ENCODE results near the gene TBL1XR1.
A peak's percentile ranks its signal among the peaks of the same experiment; 100 is the strongest.

Gene TBL1XR1

DNA sequence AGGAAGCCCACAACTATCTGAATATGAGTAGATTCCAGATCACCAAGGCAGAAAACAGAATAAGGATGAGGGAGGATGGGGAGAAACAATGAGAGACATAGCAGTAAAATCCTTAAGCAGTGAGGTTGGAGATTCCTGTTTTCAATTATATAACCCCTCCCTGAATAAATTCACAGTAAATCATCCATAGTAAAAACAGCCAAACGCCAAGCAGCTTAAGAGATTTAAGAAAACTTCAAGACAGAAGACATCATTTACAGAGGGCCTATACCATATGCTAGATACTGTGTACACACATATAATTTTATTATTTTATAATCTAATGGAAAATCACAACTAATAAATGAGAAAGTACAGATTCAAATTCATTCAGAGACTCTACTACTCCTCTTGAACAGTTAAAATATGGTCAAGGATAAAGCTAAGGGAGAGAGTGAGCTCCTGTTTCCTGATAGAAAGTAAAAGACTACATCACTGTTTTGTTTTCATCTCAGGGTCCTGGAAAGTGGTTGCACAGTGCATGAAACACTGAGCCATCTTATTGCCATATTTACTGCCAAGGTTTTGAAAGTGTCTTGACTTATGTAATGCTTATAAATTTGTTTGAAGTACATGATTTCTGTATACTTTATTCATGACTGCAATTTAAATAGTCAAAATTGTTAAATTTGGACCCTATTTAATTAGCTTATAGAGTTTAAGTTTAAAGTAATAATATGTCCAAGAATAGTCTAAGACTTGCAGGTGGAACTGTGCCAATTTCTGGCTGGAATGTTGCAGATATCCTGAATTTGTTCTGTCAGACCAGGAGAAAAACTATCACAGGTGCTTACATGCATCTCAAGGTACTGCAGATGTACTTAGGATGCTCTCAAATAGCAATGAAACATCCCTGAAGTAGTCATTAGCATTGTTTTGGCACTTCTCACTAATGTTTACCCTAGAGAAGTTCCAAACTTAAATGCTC is 141.4 kb downstream of the TBL1XR1 start:
- no peak for DNase-seq (ENCODE audit: low read depth)
- TF ChIP-seq, protein P1, sequence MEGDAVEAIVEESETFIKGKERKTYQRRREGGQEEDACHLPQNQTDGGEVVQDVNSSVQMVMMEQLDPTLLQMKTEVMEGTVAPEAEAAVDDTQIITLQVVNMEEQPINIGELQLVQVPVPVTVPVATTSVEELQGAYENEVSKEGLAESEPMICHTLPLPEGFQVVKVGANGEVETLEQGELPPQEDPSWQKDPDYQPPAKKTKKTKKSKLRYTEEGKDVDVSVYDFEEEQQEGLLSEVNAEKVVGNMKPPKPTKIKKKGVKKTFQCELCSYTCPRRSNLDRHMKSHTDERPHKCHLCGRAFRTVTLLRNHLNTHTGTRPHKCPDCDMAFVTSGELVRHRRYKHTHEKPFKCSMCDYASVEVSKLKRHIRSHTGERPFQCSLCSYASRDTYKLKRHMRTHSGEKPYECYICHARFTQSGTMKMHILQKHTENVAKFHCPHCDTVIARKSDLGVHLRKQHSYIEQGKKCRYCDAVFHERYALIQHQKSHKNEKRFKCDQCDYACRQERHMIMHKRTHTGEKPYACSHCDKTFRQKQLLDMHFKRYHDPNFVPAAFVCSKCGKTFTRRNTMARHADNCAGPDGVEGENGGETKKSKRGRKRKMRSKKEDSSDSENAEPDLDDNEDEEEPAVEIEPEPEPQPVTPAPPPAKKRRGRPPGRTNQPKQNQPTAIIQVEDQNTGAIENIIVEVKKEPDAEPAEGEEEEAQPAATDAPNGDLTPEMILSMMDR (conservative IDR thresholded peaks at IDR 0.05; ENCODE audit: low read depth, low read length) = no peak
- no peak overlapping the region for H3K4me3 ChIP-seq (ENCODE audit: low read length)

DNA sequence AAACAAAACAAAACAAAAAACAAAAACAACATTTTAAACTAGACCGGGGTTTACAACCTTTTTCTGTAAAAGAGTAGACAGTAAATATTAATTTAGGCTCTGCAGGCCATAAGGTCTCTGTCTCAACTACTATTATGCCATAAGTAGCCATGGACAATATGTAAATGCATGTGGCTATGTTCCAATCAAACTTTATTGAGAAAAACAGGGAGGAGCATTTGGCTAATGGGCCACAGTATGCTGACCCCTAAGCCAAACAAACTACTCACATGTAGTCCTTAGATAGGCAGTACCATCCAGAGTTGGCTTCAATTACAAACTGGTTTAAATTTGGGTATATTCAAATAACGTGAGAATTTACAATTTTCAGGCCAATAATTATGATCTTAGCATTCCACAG is 144.2 kb downstream of the TBL1XR1 start:
- H3K4me3 ChIP-seq (ENCODE audit: low read length) = no peak overlapping the region
- DNase-seq (ENCODE audit: low read depth) = no peak
- TF ChIP-seq, protein P1 (conservative IDR thresholded peaks at IDR 0.05; ENCODE audit: low read depth, low read length) = no peak

DNA sequence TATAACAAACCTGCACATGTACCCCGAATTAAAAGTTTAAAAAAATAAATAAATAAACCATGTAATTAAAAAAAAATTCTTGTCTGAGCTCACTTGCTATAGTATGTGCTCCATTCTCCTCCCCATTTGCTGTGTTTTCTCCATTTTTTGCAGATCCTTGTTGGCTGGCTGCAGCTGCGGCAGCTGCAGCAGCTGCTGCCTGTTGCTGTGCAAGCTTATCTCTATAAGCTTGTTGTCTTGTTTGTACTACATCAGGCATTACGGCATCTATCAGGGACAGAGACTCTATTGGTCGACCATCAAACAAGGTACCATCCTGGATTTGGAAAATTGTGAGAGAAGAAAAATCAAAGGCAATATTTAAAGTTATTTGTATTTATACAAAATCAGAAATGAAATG is 145.9 kb downstream of the TBL1XR1 start:
- no peak for DNase-seq (ENCODE audit: low read depth)
- no peak overlapping the region for H3K4me3 ChIP-seq (ENCODE audit: low read length)
- TF ChIP-seq, protein P1 (conservative IDR thresholded peaks at IDR 0.05; ENCODE audit: low read depth, low read length) = no peak

DNA sequence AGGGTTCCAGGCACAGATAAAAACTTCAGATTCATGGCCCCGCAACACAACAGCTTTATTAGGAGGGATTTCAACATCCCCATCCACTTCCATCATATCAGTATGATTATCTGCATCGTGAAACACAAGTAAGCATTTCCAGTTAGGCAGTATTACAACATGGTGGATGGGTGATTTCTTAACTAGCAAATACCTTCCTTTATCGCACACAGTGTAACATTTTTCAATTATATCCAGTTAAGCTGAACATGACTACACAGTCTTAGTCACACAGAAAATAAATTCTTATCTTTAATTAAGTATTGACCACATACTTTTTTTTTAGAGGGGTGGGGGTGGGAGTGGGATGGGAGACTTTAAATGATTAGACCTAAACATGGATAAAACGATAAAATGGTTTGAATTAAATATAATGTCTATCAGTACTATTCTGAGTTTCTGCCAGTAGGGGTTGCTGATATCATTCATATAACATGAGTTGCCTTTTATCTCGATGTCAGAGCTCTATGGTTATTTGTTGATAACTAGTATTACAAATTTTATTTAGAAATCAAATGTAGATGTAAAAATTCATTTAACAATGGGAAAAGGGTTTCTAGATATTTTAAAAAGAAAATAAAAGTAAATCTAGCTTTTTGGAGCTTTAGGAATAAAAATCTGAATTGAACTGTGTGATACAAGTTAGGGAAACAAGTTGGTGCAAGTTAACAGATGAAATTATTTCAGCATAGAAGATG is 146.6 kb downstream of the TBL1XR1 start:
- TF ChIP-seq, protein P1 (conservative IDR thresholded peaks at IDR 0.05; ENCODE audit: low read depth, low read length) = peak; percentile 52
- no peak for DNase-seq (ENCODE audit: low read depth)
- H3K4me3 ChIP-seq (ENCODE audit: low read length) = no peak overlapping the region

DNA sequence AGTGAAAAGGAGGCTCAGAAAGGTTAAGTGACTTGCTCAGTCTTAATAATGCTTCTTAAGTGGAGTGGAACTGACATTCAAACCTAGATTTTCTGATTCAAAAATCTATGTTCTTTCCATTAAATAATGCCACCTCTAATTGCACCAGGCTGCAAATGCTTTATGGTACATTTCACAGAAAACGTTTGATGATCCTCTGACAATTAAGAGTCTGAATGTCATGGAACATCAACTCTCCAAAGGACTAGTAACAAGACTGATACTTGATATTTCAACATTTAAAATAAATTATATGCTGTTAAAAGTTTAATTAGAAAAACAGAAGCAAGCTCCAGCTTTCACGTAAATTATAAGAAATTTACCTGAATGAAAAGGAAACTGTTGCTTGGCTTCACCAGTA is 151.5 kb downstream of the TBL1XR1 start:
- TF ChIP-seq, protein P1 (conservative IDR thresholded peaks at IDR 0.05; ENCODE audit: low read depth, low read length) = no peak
- H3K4me3 ChIP-seq (ENCODE audit: low read length) = no peak overlapping the region
- DNase-seq (ENCODE audit: low read depth) = no peak

DNA sequence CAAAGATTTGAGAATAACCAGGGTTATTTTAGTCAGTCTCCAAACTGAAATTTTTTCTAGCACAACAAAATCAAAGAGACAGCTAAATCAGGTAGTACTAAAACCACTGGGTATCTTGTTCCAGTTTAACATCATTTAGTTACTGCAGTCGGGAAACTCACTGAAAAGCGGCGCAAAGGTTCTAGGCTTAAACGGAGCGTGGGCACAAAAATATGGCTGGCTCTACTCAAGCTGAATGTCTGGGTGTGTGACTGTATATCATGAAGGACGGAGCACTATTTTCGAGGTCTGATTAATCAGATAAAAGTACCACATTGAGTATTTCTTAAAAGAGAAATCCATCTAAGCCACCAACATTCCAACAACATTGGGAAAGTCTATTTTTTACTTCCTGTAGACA is 152.1 kb downstream of the TBL1XR1 start:
- H3K4me3 ChIP-seq (ENCODE audit: low read length) = no peak overlapping the region
- no peak for DNase-seq (ENCODE audit: low read depth)
- TF ChIP-seq, protein P1 (conservative IDR thresholded peaks at IDR 0.05; ENCODE audit: low read depth, low read length) = no peak
